Activated CD4-positive, CD25-positive, alpha-beta regulatory T cell treated with anti-CD3 and anti-CD28 coated beads, Interleukin-2, amount 50 U/mL, for 16 hours (primary cell): Measurements from ENCODE around the gene EXOC6B.

Experiments used
- DNase-seq: peaks from one replicate; pipeline ENCODE4 v3.0.0-alpha.2; 2020; ENCODE audit warnings: low read depth, low spot score

EXOC6B gene

DNA sequence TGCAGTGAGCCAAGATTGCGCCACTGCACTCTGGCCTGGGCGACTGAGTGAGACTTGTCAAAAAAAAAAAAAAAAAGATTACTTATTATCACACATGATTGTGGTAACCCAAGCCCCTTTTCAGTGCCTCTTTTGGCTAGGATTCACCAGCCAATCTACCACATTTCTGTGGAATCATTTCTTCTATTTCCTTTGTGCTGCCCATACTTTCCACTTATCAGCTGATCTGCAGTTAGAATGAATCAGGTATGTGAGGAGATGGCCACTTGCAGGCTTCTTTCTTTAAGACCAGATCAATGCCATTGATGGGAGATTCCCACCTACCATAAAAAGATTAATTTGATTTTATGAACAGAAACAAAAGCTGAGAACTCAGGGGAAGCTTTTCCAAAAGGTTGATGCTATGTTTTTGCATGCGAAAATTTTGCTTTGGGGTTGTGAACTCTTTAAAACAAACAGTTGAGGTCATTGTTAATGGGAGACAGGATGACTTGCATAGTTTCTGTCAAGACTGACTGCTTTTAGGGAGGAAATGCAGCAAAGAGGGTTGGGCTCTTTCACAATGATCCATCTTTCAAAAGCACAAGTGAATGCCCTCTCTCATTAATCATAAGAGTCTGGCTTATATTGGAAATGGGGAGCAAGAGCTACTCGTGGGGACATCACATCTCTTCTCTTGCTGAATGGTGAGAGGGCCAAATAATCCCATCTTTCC is 611.2 kb downstream of the EXOC6B start:
- DNase-seq, result no peak

DNA sequence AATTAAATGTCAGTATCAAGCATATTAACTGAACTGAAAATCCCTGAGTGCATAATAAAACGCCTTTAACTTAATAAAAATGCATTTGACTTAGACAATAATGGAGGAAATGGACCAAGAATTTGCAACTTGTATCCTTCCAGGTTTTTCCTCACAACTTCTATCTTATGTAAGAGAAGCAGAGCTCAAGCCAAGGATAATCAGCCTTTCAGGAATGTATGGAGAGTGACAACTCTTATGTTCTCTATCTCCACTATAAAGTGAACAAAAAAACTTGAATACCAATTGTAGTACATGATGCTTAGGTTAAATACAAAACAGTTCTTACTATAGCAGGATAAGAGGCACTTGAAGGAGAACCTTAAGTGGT is 613.4 kb downstream of the EXOC6B start:
- DNase-seq, result no peak

DNA sequence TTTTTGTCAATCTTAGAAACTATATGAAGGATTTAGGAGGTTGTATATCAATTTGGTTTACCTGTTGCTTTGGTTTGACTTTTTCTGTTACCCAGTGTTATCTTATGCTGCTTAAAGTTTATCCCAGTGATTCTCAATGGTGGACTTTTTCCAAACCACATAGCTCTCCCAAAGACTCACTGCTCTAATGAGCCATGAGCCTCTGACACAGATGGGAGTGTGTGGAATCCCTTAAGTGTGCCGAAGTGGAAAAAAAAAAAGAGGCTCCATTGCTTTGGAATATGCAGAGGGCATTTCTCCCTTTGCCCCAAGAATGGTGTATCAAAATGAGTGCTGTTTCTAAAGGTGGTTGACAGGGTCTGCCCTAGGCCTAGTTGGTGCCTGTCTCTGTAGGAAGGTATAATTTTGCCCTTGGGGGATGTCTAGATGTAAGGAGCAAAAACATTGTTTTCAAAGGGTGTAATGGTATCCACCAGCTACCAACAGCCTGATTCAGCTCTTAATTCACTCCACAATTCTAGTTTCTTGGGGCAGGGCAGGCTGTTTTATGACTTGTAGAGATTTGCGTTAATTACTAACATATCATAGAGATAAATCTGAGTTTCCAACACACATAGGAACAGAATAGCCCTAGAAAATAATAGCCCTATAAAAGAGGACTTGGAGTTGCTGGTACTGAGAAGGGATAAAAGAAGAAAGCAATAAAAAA is 613.9 kb downstream of the EXOC6B start:
- DNase-seq, result no peak

DNA sequence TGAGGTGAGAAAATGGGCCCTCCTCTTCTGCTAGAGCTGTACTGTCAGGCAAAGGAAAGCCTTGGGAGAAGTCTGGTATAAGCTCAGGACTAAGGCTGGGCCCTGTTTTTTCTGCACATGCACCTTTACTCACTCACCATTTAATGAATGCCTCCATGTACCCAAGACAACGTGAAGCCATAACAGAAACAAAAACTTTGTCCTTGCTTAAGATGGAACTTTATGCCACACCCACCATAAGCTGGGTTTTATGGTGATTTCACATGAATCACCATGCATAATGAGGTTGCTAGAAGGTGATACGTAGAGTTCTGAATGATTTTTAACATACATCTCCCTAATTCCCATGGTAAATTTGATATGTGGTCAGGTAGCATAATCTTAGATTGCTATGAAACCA is 614.5 kb downstream of the EXOC6B start:
- no peak for DNase-seq

DNA sequence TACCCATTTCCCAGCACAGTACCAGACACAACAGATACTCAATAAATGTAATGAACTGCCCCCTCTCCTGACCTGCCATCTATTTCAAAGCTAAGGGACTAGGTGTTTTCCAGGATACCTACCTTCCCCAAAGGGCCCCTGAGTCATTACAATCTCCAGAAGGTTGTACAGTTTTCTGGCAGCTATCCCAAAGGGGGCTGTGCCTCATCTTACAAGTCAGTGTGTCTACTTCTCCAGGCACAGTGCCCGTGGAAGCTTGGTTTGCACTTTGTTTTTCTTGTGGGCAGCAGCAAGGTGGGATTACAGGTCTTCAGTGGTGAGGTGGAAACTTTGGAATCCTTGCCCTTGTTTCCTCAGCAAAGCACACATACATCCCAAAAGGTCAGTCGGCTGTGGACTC is 615.4 kb downstream of the EXOC6B start:
- no peak for DNase-seq

DNA sequence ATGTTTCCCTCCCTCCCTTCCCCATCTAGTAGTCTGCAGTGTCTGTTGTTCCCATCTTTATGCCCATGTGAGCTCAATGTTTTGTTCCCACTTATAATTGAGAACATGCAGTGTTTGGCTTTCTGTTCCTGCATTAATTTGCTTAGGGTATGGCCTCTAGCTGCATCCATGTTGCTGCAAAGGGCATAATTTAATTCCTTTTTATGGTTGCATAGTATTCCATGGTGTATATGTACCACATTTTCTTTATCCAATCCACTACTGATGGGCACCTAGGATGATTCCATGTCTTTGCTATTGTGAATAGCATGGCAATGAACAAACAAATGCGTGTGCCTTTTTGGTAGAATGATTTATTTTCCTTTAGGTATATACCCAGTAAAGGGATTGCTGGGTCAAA is 617.6 kb downstream of the EXOC6B start:
- DNase-seq, result no peak

DNA sequence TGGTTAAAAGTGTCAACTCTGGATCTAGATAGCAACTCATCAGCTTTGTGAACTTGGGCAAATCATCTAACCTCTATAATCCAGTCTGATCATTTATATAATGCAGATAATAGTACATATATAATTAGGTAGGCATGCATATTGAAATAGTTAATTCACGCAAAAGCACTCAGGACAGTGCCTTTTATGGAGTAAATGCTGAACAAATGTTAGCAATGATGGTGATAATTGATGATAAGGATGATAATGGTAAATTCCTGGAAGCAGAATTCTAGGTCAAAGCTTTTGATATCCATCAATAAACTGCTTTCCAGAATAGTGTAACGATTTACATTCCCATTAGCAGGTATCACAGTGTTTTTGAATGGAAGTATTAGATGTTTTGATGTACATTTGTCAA is 618.5 kb downstream of the EXOC6B start:
- no peak for DNase-seq

DNA sequence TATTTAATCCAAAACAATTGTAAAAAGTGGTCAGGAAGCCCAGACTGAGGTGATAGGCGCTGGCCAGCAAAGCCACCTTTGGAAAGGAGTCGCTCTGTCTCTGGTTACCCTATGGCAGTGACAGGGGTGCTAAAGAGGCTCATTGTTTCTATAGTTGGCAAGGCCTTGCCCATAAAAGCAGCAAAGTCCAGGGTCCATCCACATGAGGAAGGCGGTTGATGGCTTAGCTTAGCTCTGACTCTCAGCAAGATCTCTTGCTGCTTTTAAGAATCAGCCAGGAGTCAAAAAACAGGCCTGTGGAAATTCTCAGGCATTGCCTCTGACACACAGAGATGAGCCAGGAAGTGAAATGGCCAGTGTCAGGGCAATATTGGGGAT is 620.3 kb downstream of the EXOC6B start:
- DNase-seq, result no peak

DNA sequence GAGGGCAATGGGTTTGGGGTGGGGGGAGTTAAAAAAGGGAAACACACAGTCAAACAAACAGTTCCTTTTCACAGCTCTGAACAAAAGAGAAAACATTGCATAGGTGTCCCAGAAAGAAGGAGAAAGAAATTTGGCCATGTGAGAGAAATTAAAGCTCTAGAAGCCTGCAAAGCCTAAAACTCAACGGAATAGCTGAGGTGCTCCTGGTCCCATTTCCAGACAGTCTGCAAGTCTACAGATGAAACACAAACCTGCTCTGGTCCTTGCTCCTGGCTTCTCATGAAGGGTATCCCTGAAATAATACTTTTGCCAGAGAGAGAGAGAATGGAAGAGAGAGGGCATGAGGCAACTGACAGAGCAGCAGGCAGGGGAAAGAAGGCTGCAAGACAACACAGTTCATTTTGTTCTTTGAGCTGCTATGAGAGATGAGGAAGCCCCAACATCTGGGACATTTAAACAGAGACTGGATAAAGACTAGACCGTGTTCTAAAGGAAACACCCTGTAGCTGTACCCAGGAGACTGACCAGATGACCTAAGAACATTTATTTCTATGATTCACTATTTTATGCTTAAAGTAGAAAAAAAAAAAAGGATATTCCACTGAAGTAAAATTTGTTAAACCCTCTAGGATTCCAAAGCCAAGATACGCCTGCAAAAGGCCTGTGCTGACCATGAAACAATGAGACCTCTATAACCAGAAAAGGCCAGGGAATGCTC is 620.9 kb downstream of the EXOC6B start:
- DNase-seq, result no peak

DNA sequence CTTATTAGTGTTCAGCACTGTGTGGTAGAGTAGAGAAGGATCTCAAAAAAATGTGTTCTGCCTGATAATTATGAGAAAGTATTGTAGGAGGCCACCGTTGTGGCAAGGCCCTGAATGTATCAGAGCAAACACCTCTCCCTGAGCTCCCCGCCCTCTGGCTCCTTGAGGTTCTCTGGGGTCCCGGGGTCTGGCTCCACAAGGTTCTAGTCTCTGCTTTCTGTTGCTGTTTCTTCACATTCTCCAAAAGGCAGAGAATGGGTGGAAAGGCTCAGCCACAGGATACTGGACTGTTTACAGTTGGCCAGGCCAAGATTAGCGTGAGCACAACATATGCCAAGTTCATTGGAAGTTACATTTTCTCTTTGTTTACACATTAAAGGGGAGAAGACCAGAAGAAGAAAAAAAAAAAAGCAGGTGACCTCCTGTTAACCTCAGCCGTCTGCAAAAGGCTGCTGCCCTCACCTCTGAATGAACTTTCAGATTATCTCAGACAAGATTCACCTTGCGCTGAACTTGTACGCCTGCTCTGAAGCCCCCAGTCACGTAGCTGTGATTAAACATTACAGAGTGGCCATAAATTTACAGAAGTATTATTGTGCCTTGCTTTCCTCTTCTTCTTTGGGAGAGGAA is 621.6 kb downstream of the EXOC6B start:
- no peak for DNase-seq

DNA sequence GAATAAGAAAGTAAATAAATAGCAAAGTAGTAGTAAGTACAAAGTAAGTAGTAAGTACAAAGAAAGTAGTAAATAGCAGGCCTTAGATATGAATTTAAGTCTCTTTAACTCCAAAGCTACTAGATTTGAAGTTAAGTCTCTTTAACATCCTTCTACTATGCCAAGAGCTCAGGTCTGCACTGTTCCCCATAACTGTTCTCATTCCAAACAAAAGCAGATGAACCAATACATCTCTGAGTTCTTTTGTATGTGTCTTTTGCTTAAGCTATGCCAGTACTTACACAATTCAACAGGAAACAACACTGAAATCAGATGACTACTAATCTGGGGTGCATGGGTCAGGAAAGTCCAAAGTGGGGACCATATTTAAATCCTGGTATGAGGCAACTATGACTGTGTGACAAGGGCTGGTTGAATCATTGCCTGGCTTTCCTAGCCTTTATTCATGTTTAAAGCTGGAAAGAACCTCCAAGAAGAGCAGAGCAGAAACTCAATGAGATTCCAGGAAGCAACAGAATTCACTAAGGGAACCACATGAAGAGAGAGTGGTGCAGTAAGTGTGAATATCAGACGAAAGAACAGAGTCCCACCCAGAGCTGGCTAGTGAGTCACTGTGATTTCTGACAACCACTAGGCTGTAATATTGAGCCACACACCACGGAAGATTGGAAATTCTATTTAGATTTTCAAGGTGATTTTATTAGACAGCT is 627.1 kb downstream of the EXOC6B start:
- no peak for DNase-seq

DNA sequence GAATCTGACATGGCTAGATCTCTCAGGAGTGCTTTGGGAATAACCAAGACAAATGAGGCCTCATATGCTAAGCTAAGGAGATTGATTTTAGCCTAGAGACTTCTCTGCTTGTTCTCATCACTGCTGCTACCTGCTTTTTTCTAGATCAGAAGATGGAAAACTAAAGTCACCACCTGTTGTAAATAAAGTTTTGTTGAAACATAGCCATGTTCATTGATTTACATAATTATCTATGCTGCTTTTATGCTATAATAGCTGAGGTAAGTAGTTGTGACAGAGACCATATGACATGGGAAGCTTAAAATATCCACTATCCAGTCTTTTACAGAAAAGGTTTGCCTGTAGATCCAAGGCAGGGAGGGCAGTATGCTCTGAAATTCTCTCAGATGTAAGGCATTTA is 632.1 kb downstream of the EXOC6B start:
- DNase-seq, result no peak

DNA sequence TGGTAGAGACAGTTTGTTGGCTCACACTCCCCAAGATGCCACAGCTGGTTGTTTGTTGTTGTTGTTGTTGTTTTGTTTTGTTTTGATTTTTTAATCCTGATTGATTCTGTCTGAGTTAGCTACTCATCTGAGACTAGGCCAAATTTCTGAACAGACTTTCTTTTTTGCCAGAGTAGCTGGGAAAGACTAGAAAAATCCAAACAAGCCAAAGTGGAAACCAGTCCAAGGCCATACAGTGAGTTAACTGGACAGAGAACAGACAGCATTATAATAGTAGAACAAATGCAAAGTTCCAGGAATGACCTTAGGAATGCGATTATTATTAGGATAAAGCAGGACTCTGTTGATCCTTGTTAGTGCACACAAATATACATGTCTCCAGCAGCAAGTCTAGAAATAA is 634.4 kb downstream of the EXOC6B start:
- DNase-seq, result no peak

DNA sequence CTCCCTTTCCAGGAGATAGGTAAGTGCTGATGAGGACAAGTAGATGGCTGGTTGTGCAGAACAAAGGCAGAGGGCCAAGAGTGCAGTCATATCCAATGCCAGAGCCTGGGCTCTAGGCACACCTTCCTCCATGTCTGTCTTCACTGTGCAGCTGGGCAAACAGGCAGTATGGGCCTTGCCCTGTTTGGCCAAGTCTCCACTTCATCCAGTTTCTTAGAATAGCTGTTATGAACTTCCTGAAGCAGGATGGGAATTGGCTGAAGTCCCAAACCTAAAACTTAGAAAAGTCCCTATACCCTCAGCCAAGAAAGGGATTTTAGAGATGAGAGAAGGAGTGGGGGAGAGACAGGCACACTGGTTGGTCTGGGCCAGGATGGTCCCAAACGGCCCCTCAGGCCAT is 640.6 kb downstream of the EXOC6B start:
- no peak for DNase-seq

DNA sequence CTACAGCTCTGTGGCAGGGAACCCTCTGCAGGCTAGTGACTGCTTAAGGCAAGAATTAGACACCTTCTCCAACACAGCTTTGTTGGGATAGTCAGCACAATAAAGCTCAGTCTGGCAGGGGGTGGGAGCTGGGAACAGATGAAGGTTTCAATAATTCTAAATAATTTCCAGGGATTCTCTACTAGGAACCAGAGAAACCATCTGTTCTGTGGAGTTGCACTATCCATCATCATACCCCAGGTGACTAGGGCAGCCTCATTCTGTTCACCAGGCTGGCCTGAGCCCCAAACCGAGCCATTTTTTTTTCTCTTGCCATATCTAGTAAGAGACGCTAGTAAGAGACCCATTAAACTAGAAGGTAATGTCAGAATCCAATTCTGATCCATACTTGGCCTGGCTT is 642.4 kb downstream of the EXOC6B start:
- no peak for DNase-seq

DNA sequence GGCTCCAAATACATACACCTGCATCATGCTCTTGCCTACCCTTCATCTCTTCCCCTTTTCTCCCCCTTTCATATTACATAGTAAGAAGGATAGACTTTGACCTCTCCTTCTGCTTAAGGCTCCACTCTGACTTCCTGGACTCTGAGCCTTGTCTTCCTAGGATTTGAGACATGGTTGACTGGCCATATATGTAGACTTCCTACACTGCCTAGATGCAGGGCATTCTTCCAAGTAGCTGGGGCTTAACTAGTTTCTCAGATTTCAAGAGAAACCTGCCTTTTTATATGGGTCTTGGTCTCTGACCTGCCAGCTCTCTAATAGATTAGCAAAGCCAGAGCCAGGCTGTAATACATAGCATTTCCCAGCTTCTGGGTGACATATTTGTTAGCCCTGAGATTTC is 642.8 kb downstream of the EXOC6B start:
- DNase-seq, result no peak

DNA sequence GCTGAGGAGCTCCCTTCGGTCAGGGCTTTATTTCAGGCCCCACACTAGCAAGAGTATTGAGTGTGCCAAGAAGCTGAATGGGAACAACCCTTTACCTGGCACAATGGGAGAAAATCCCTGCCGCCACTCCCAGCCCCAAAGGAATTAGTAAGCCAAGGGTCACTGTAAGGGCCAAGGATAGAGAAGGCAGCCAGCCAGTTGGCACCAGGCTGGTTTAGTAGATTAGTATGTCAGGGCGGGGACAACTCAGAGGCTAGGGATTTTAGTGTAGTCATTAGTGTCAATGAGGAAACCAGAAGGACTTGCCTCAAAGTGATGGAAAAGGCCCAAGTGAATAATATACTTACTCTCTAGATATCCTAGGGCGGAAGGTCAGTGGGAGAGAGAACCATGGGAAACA is 643.3 kb downstream of the EXOC6B start:
- no peak for DNase-seq

DNA sequence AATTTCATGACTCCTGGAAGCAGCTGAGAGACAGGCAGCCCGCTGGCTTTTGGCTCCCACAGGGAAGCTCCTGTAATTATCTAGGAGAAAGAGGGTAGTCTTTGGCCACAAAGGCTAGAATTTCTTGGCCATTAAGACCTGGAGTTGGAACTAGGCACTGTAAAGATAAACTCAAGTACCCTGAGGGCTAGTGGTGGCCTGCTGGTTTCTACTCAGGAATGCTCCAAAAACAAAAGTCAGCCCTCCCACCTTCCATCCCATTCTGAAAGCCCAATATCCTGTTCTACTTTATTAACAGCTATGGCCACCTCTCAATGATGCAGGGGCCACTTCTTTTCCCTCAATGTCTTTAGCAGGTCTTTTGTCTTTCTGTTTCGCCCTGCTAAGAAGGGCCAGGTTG is 644.2 kb downstream of the EXOC6B start:
- DNase-seq, result no peak

DNA sequence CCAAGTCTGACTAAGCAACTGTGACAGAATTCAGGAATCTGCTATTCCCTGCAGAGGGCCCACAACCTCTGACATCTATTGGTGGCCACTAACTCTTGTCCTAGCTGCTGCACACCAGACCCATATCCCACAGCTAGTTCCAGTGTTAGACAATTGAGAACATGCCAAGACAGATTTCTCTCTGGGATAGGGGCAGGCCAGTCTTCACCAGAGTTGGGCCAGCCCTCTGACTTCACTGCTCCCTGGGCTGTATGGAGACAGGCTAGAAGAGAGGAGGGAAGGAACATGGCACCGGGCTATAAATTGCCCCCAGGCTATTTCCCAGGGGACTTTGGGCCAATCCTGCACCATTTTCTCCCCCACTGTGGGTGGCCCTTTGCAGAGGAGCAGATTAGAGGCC is 645.5 kb downstream of the EXOC6B start:
- no peak for DNase-seq

DNA sequence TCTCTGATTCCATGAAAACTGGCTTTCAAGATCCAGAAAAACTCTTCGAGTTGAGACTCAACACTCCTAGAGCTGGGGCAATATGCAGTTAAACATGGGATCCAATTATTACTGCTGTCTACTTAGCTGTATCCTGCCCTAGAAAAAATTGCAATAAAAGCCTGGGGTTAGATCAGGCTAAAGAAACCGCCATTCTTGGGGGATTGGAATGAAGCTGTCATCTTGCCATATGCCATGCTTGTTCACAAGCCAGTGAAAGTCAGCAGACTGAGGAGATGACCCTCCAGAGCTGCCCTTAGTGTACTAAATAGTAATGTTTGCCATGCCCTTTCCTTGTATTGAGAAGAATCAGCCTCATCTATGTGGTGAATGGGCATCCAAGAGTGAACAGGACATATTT is 647.3 kb downstream of the EXOC6B start:
- DNase-seq, result no peak

DNA sequence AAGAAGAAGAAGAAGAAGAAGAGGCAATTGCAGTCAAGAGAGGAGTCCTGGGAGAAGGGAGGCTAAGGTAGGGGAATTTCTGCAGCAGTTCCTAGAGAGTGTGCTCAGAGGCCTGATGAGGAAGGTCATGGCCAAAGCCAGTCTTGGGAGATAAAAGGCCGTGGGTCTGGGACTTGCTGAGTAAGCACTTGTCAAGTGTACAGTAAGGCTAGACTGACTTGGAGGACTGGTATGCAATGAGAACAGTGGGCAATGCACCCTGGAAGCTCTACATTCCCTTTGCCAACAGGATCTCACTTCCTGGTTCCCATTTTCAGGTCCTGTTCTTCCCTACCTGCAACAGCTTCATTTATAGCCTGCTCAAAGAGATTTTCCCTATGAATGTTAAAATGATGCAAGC is 649.6 kb downstream of the EXOC6B start:
- DNase-seq, result no peak

DNA sequence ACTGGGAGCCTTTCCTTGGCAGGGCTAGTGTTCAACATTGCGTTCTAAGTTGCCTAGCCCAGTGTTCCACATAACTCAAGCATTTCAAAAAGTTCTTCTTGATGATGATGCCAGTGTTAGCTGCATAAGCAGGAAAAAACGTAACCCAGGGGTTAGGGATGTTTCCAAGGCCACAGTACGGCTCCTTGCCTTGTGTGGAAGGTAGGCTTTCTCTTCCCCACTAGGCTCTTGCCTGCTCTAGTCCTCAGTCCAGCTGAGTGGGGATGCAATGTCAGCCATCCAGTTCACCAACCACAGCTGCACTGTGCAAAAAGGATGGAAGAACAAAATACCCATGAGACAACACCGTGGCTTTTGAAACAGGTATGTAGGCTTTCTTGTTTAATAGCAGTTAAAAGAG is 650.2 kb downstream of the EXOC6B start:
- DNase-seq, result no peak
